ENCODE measurements around the gene CCDC17. TPM values are rescaled to one million over a fixed set of nuclear protein-coding genes. Genes with fewer than 3 reads are reported as not detected.

CCDC17 gene
- total RNA-seq, 1 donor: 0.72 TPM

DNA sequence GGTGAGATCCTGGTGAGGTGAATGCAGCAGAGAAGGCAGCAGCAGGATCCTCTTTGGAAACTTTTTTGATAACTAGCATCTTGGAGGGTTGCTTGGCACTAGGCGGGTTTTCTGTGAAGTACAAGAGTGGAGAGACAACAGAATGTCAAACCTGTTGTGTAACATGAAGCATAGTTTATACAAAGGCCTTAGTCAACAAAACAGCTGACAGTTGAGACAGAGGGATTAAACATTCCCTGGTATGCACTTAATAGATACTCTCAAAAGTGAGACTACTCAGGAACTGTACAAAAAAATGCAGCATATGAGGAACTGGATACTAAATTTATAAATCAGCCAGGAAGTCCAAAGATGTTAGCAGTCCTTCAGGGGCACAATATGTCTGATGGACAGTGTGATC is 16.4 kb upstream of the CCDC17 start:
- H3K4me3 ChIP-seq (ENCODE audit: insufficient read depth, low read length): no peak overlapping the region
- no peaks in the 10 kb centered on the region for H3K27me3 ChIP-seq (ENCODE audit: insufficient read depth, low read length)
- no peak for TF ChIP-seq CTCF (IDR thresholded peaks at IDR 0.05; ENCODE audit: extremely low read depth, low read depth, low read length)
- H3K9me3 ChIP-seq (ENCODE audit: low read depth, low read length): no peaks in the 10 kb centered on the region
- peaks cover 53% of the 10 kb centered on the region for H3K36me3 ChIP-seq (ENCODE audit: insufficient read depth, low read length)
- H4K20me1 ChIP-seq (ENCODE audit: insufficient read depth, low read length): no peaks in the 10 kb centered on the region
- no peak overlapping the region for H3K27ac ChIP-seq (ENCODE audit: low read depth, low read length)
- peaks cover 2% of the 10 kb centered on the region for H3K79me2 ChIP-seq (ENCODE audit: insufficient read depth, low read length)
- H3K4me1 ChIP-seq (ENCODE audit: insufficient read depth, low read length): no peaks in the 10 kb centered on the region
- H3K4me2 ChIP-seq (ENCODE audit: insufficient read depth, low read length): no peak overlapping the region
- H2AFZ ChIP-seq (ENCODE audit: low read length): no peak overlapping the region
- DNase-seq (ENCODE audit: insufficient read length, low spot score, missing footprints): no peak

DNA sequence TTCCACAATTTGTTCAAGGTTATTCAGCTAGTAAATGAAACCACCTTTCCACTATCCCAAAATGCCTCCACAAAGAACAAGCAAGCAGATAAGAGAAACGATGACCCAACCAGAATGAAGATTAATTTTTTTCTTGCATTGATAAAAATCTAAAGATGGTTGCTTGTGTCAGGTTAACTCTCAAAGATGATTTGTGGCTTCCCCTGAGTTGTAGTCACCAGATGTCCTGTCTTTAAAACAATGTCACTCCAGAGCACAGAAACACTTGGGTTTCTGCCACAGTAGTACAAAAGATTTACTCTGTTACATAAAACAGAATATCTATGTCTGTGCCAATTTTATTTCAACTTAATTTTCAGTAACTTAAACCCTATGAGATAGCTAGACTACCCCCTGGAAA is 11.4 kb upstream of the CCDC17 start:
- H3K4me3 ChIP-seq (ENCODE audit: insufficient read depth, low read length): no peak overlapping the region
- no peak overlapping the region for H3K4me2 ChIP-seq (ENCODE audit: insufficient read depth, low read length)
- no peaks in the 10 kb centered on the region for H3K27me3 ChIP-seq (ENCODE audit: insufficient read depth, low read length)
- no peak overlapping the region for H2AFZ ChIP-seq (ENCODE audit: low read length)
- no peak for DNase-seq (ENCODE audit: insufficient read length, low spot score, missing footprints)
- peaks cover 89% of the 10 kb centered on the region for H3K36me3 ChIP-seq (ENCODE audit: insufficient read depth, low read length)
- no peaks in the 10 kb centered on the region for H4K20me1 ChIP-seq (ENCODE audit: insufficient read depth, low read length)
- H3K9me3 ChIP-seq (ENCODE audit: low read depth, low read length): no peaks in the 10 kb centered on the region
- H3K27ac ChIP-seq (ENCODE audit: low read depth, low read length): no peak overlapping the region
- TF ChIP-seq CTCF (IDR thresholded peaks at IDR 0.05; ENCODE audit: extremely low read depth, low read depth, low read length): no peak
- no peaks in the 10 kb centered on the region for H3K79me2 ChIP-seq (ENCODE audit: insufficient read depth, low read length)
- no peaks in the 10 kb centered on the region for H3K4me1 ChIP-seq (ENCODE audit: insufficient read depth, low read length)

DNA sequence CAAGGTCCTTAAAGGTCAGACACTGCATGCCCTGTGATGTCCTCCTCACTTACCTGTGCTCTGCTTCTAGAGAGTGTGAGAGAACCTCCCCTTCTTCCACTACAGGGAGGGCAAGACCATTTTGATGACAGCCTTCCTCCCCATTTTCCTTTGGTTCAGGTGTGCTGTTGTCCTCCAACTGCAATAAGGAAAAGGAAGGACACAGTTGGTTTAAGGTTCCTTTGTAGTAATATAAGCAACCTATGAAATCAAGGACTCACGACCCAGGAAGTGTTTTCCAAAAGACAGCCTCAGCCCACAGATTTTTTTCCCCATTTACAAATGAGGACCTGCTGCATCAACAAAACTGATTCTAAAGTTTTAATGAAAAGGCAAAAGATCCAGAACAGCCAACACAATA is 6.6 kb upstream of the CCDC17 start:
- Histone ChIP-seq H3K27me3 (ENCODE audit: insufficient read depth, low read length) (no peaks in the 10 kb centered on the region), H3K4me1 (ENCODE audit: insufficient read depth, low read length) (no peaks in the 10 kb centered on the region), H3K4me2 (ENCODE audit: insufficient read depth, low read length) (no peak overlapping the region), H2AFZ (ENCODE audit: low read length) (no peak overlapping the region), H3K9me3 (ENCODE audit: low read depth, low read length) (no peaks in the 10 kb centered on the region), H4K20me1 (ENCODE audit: insufficient read depth, low read length) (no peaks in the 10 kb centered on the region), H3K36me3 (ENCODE audit: insufficient read depth, low read length) (peaks cover 87% of the 10 kb centered on the region), H3K79me2 (ENCODE audit: insufficient read depth, low read length) (no peaks in the 10 kb centered on the region), H3K4me3 (ENCODE audit: insufficient read depth, low read length) (no peak overlapping the region), H3K27ac (ENCODE audit: low read depth, low read length) (no peak overlapping the region)
- DNase-seq (ENCODE audit: insufficient read length, low spot score, missing footprints): no peak
- TF ChIP-seq CTCF (IDR thresholded peaks at IDR 0.05; ENCODE audit: extremely low read depth, low read depth, low read length): no peak

DNA sequence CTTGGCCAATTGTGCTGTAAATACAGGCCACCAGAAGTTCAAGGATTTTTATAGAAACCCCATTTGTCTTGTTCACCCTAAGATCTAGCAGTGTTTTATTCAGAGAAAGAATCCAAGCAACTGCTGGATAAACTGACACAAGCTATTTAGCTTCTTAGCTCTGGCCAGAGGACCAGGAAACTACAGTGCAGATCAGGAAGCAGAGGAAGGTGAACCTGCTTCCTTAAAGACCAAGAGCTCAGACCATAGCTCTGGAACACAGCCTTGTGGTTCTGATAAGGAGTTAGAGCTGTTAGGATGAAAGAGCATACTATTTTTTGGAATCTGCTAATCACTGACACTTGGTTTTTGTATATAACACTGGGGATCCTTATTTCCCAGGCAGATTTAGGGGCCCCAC is 5.2 kb upstream of the CCDC17 start:
- Histone ChIP-seq H3K36me3 (ENCODE audit: insufficient read depth, low read length) (peaks cover 77% of the 10 kb centered on the region), H4K20me1 (ENCODE audit: insufficient read depth, low read length) (peaks cover 2% of the 10 kb centered on the region), H3K4me3 (ENCODE audit: insufficient read depth, low read length) (no peak overlapping the region), H3K4me2 (ENCODE audit: insufficient read depth, low read length) (no peak overlapping the region), H3K27ac (ENCODE audit: low read depth, low read length) (no peak overlapping the region), H2AFZ (ENCODE audit: low read length) (no peak overlapping the region), H3K27me3 (ENCODE audit: insufficient read depth, low read length) (no peaks in the 10 kb centered on the region), H3K79me2 (ENCODE audit: insufficient read depth, low read length) (no peaks in the 10 kb centered on the region), H3K9me3 (ENCODE audit: low read depth, low read length) (no peaks in the 10 kb centered on the region), H3K4me1 (ENCODE audit: insufficient read depth, low read length) (no peaks in the 10 kb centered on the region)
- DNase-seq (ENCODE audit: insufficient read length, low spot score, missing footprints): no peak
- no peak for TF ChIP-seq CTCF (IDR thresholded peaks at IDR 0.05; ENCODE audit: extremely low read depth, low read depth, low read length)
